ENCODE measurements around the gene VAV3.
A peak's percentile ranks its signal among the peaks of the same experiment; 100 is the strongest.

The VAV3 gene

DNA sequence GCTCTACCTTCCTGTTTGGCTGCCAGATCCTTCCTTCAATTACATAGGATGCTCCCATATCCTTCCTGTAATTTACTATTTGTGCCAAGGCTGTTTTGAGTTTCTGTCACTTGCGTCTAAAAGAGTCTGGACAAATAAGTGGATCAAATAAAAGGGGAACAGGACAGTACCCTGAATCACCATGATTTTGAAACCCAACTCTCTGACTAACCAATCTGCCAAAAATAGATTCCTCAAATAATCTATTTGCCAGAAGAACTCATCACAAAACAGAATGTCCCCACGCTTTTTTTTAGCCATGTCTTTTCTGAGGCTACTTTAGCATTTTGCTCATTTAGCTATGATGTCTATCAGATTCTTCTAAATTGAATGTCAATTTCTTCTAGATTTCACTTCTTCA, 431.5 kb downstream of the VAV3 start:
- DNase-seq (ENCODE audit: low spot score) = no peak

DNA sequence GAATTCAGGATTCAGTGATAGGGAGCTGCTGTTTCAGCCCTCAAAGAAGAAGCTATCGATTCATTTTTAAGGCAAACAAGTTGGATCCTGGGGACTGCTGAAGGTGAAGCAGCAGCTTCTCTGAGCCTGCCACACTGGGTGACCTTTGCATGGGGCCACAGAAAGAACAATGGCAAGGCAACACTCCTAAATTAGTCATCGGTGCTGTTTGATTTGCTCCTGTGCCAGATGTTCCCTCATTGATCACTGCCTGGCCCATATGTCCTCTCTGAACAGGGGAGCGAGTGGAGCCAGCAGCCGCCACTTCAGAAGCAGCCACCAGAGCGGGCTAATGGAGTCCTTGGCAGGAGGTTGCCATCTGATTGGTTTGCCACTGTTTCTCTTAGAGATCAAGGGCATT, 432.7 kb downstream of the VAV3 start:
- DNase-seq (ENCODE audit: low spot score) = no peak

DNA sequence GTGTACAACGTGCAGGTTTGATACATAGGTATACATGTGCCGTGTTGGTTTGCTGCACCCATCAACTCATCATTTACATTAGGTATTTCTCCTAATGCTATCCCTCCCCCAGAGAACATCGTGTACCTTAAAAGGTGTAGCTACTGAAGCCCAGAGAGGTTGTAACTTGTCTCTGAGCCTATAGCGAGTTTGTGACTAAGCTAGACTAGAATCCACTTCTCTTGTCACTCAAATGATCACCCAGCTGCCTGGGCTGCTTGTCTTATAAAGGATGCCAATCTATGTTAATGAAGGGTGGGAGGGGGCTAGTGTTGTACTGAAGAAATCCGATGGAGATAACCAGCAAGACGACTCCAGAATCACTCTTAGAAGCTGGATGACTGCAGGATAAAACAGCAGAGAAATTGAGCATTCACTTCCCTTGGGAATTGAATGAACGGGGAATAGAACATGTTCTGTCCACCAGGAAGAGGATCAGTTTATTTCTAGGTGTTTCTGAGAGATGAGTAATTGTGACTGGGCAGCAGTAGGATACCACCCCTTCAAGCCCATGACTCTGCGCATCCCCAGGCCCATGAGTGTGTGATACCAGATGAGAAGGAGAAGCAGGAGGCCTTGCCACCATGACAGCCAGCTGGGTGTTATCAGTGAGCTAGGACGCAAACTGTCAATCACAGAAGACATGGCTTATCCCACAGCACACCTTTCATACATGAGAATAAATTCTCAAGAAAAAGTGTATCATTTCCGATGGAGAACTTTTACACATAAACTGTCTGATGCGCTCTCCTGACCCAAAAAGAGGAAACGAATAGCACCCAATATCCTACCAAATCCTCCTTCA, 433.7 kb downstream of the VAV3 start:
- peak; percentile 30 for DNase-seq (ENCODE audit: low spot score)

DNA sequence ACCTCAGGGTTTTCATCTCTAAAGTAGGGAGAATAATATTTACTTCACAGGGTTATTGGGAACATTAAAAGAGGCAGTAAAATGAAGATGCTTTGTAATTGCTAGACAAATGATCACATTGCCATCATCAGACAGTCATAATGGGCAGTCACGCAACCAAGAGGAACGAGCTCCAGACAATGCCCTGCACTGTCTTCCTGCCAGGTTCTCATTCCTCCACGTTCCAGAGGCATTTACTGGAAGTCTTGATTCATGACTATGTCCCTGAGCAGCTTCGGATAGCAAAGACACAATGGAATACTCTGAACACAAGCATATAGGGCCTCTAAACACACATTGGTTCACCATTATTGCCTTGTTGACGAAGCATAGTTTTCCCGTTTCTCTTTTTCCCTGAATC, 434.4 kb downstream of the VAV3 start:
- peak; percentile 33 for DNase-seq (ENCODE audit: low spot score)

DNA sequence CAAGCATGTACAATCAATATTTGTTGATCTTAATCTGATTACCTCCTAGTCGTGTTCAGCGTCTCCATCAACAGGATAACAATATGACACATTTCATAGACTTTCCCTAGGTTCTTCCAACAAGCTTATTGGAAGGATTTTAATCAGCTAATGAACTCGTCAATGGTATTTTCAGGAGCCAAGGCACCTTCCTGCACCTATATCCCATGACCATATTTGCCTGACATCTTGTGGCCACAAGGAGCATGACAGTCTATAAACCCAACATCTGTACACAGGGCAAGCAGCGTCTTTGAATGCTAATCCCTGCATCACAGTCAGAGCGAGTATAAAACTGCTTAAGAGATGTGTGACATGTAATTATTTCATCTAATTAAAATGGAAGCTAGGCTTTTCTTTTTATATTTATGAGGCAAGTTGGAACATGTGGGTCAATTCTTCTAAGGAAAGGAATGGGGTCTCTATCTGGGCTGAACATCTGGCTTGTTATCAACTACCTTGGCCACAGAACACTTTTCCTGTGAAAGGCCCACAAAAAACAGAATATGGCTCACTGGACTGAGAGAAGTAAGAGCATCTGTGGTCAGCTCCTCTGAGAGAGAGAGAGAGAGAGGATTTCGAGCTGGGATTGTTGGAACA, 435.4 kb downstream of the VAV3 start:
- DNase-seq (ENCODE audit: low spot score) = peak; percentile 70

DNA sequence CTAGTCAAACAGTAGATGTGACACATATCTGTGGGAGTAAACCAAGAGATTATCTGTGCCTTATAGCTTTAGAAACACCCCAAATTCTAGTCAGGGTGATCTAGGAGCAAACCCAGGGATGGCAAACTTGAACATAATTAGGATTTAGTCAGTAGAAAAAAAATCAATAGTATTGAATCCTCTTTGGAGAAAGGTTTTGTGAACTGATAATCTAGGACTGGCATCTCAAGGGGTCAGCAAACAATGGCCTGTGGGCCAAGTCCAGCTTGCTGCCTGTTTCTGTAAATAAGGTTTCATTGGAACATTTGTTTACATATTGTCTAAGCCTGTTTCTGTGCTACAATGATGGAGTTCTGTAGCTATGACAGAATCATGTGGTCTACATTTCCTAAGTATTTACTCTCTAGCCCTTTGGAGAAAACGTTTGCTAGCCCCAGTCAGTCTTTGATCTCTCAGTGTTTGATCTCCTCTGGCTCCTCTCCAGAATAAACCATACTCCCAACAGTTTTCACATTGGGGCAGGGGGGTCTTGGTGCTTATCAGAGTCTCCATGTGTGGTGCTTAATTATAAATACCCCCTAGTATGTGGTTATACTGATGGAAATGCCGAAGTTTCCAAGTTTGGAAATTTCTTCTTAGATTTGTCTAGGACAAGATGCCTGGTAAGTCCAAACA, 438.3 kb downstream of the VAV3 start:
- no peak for DNase-seq (ENCODE audit: low spot score)

DNA sequence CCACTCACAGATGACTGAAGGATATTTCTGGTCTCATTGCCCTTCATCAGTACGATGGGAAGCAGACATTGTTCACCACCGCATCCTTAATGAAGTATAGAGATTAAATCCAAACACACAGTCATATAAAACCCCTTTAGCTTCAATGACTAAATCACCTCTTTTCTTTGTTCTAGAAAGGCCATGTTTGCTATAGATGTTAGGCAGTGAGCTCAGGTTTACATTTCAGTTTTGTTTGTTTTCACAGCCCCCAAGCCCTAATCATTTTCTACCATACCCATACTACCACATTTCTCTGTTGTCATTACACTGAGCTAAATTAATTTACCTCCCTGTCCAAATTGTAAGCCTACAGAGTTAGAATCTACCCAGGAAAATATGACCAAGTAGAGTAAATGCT, 439.0 kb downstream of the VAV3 start:
- DNase-seq (ENCODE audit: low spot score) = no peak

DNA sequence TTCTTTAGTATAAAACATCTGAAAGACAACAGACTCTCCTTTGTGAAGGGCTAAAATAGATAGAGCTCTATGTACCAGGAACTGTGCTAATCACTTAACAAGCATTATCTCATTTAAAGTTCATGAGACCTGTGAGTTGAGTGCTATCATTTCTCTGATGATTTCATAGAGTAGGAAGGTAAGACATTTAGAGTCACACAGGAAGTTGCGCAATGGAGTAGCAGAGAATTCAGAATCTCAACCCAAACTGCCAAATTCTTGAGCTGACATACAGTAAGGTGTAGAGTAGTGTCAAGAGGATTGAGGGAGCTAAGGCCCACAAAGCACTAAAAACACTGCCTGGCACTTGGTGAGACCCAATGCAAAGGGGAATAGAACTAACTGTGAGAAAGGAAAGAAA, 439.8 kb downstream of the VAV3 start:
- peak; percentile 40 for DNase-seq (ENCODE audit: low spot score)

DNA sequence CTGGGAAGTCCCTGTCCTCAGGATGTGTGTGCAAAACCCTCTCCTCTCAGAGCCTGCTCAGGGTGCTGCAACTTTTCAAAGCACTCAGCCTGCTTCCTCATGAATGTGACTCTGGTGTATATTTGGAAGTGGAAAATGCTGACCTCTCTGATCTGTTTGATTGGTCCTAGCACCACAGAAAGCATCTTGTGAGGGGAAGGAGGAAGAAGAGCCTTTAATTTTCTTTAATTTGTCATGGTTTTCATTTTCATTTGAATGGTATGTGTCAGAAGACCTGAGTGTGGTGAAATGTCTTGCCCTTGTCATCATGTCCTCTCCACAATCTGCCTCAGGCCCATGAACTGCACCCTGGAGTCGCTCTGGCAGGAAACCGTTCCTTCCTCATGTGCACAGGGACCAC, 440.7 kb downstream of the VAV3 start:
- DNase-seq (ENCODE audit: low spot score) = no peak

GRCh38 chr1:107523736-107524135, 441.2 kb downstream of the VAV3 start:
- DNase-seq (ENCODE audit: low spot score) = no peak

DNA sequence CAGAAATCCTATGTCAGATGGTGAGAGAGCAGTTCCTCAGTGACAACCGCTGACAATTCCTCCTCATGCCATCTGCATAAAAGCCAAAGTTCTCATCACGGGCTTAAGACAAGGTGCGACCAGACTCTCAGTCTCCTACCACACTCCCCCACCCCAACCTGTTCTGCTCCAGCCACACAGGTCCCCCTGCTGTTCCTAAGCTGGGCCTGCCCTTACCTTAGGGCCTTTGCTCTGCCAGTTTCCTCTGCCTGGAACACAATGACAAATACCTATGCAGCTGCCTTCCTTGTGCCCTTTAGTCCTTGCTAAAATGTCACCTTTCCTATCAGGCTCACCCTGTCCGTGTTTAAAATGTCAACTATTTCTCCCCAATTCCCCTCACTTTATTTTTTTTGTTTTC, 441.9 kb downstream of the VAV3 start:
- DNase-seq (ENCODE audit: low spot score) = no peak
